Left ventricle myocardium inferior (tissue), 1 donor: ENCODE data around the gene LMLN. TPM values are rescaled to one million over a fixed set of nuclear protein-coding genes. Genes with fewer than 3 reads are reported as not detected.

Experiments used
- DNase-seq: peaks from one replicate; pipeline ENCODE4 v3.0.0-alpha.2; 2020
- H3K27ac ChIP-seq: fragments of 200-600 bp; replicated peaks from 2 replicates; pipeline ENCODE4 v1.8.0; 2021
- H3K27me3 ChIP-seq: fragments of 200-600 bp; 2 replicates; pipeline ENCODE4 v1.8.0; 2021; ENCODE audit warnings: low read depth
- H3K36me3 ChIP-seq: fragments of 200-600 bp; 2 replicates; pipeline ENCODE4 v1.8.0; 2021
- H3K4me1 ChIP-seq: fragments of 200-600 bp; 2 replicates; pipeline ENCODE4 v1.8.0; 2021
- H3K4me3 ChIP-seq: fragments of 200-600 bp; 2 replicates; pipeline ENCODE4 v1.8.0; 2021; ENCODE audit warnings: mild to moderate bottlenecking, moderate library complexity
- H3K9me3 ChIP-seq: fragments of 200-600 bp; replicated peaks from 2 replicates; pipeline ENCODE4 v1.8.0; 2021
- CTCF ChIP-seq: fragments of 200-600 bp; IDR thresholded peaks from 2 replicates; pipeline ENCODE4 v1.8.0; 2021; ENCODE audit warnings: antibody characterized with exemption, mild to moderate bottlenecking, borderline replicate concordance
- intact Hi-C: fragments of 100-400 bp; cut with micrococcal nuclease; formaldehyde crosslinking; loops from one replicate; pipeline ENCODE4 v1.11.0; 2022
- total RNA-seq: library from RNA; stranded (reverse); fragmentation: NEBNext Ultra II Directional; extraction: Animal tissue kit (Norgen Biotek cat#: 25700); gene quantifications from one replicate; pipeline ENCODE4 v1.2.1, GENCODE V29; 2021
- donor health status: DM: no; HTN: yes; CAD: no; lungs with severe emphysema.

The LMLN gene
- total RNA-seq, 1 donor from 2014 or later = 10.6 TPM

GRCh38 chr3:197936819-197937384 lies 23.1 kb upstream of the LMLN start:
- no peaks in the 10 kb centered on the region for H3K9me3 ChIP-seq
- no peak for DNase-seq
- H3K4me3 ChIP-seq = no peak overlapping the region
- no peaks in the 10 kb centered on the region for H3K4me1 ChIP-seq
- no peak for TF ChIP-seq CTCF
- no peaks in the 10 kb centered on the region for H3K27me3 ChIP-seq
- intact Hi-C loops = no loop called here
- H3K27ac ChIP-seq = no peak overlapping the region
- H3K36me3 ChIP-seq = peaks cover 4% of the 10 kb centered on the region

GRCh38 chr3:197940745-197941384 lies 19.2 kb upstream of the LMLN start:
- DNase-seq = no peak
- no peak for TF ChIP-seq CTCF
- Histone ChIP-seq H3K36me3 (peaks cover 5% of the 10 kb centered on the region), H3K4me3 (no peak overlapping the region), H3K27ac (no peak overlapping the region), H3K4me1 (no peaks in the 10 kb centered on the region), H3K9me3 (no peaks in the 10 kb centered on the region), H3K27me3 (no peaks in the 10 kb centered on the region)
- intact Hi-C loops = no loop called here

- peak; percentile 83 for TF ChIP-seq CTCF
- DNase-seq = no peak
- Histone ChIP-seq H3K27ac (no peak overlapping the region), H3K4me1 (no peaks in the 10 kb centered on the region), H3K4me3 (no peak overlapping the region), H3K36me3 (peaks cover 5% of the 10 kb centered on the region), H3K9me3 (no peaks in the 10 kb centered on the region), H3K27me3 (no peaks in the 10 kb centered on the region)
- intact Hi-C loops = no loop called here
Measured at GRCh38 chr3:197942956-197943556, 17.0 kb upstream of the LMLN start.

GRCh38 chr3:197949191-197949777 lies 10.7 kb upstream of the LMLN start:
- TF ChIP-seq CTCF = no peak
- peak overlapping the region; percentile 74 for H3K4me3 ChIP-seq
- no peak for DNase-seq
- no peaks in the 10 kb centered on the region for H3K27me3 ChIP-seq
- H3K36me3 ChIP-seq = peaks cover 33% of the 10 kb centered on the region
- peaks cover 47% of the 10 kb centered on the region for H3K4me1 ChIP-seq
- intact Hi-C loops = no loop called here
- H3K27ac ChIP-seq = peak overlapping the region; percentile 94
- no peaks in the 10 kb centered on the region for H3K9me3 ChIP-seq

GRCh38 chr3:197949778-197950676 lies 10.0 kb upstream of the LMLN start, which contains the start of gene RPL35A:
Gene RPL35A, plus strand, starts transcription at chr3:197950190. Its CDS starts 778 bp downstream, at chr3:197950968.
- intact Hi-C loops = no loop called here
- Histone ChIP-seq H3K9me3 (no peaks in the 10 kb centered on the region), H3K4me3 (peak within 1 kb of the TSS; percentile 74), H3K4me1 (peaks cover 55% of the 10 kb centered on the region), H3K27me3 (no peaks in the 10 kb centered on the region), H3K36me3 (peaks cover 41% of the 10 kb centered on the region), H3K27ac (peak within 1 kb of the TSS; percentile 94)
- no peak for TF ChIP-seq CTCF
- peak; percentile 85 for DNase-seq
